MM.1S (cell line): ENCODE measurements around the gene MAPK7.

ENCODE experiments used
- EZH2 ChIP-seq: fragments of 300-600 bp; sonication (generic); optimal IDR thresholded peaks from 2 replicates; pipeline ENCODE3; 2017; ENCODE audit warnings: low read depth, mild to moderate bottlenecking, antibody characterized with exemption, low read length, mixed read lengths
- EZH2phosphoT487 ChIP-seq: fragments of 300-600 bp; sonication (generic); IDR thresholded peaks from 2 replicates; pipeline ENCODE4 v1.6.1; 2018; ENCODE audit warnings: antibody characterized with exemption, low read length
- TF ChIP-seq, protein P1 (sequence below): fragments of 300-600 bp; sonication (generic); IDR thresholded peaks from 2 replicates; pipeline ENCODE4 v1.5.1; 2016; ENCODE audit warnings: antibody characterized with exemption, low read length, mixed read lengths

DNA sequence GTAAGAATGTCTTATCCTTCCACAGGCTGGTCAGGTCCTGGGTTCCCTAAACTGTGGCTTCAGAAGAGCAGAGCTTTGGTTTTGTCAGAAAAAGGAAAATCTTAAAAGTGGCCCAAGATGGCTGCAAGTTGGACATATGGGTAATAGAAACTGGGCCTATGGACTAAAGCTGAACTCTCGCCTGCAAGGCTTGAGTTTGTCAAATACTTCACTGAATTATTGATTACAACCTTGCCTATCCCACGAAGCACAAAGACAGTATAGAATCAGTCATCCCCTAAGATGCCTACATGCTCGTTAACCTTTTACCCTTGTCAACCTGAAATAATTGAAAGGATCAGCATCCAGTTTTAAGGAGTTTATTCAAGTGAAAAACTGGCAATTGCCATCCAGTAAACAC lies 53.4 kb downstream of the MAPK7 start:
- TF ChIP-seq, protein P1, sequence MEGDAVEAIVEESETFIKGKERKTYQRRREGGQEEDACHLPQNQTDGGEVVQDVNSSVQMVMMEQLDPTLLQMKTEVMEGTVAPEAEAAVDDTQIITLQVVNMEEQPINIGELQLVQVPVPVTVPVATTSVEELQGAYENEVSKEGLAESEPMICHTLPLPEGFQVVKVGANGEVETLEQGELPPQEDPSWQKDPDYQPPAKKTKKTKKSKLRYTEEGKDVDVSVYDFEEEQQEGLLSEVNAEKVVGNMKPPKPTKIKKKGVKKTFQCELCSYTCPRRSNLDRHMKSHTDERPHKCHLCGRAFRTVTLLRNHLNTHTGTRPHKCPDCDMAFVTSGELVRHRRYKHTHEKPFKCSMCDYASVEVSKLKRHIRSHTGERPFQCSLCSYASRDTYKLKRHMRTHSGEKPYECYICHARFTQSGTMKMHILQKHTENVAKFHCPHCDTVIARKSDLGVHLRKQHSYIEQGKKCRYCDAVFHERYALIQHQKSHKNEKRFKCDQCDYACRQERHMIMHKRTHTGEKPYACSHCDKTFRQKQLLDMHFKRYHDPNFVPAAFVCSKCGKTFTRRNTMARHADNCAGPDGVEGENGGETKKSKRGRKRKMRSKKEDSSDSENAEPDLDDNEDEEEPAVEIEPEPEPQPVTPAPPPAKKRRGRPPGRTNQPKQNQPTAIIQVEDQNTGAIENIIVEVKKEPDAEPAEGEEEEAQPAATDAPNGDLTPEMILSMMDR = no peak
- TF ChIP-seq EZH2 (no peak), EZH2phosphoT487 (no peak)
